Fibroblast of peridontal ligament (primary cell): ENCODE data around the gene YTHDC1.

Experiments used
- DNase-seq: peaks from one replicate; pipeline ENCODE4 v3.0.0-alpha.2; 2010; ENCODE audit errors: extremely low read depth

YTHDC1 gene

DNA sequence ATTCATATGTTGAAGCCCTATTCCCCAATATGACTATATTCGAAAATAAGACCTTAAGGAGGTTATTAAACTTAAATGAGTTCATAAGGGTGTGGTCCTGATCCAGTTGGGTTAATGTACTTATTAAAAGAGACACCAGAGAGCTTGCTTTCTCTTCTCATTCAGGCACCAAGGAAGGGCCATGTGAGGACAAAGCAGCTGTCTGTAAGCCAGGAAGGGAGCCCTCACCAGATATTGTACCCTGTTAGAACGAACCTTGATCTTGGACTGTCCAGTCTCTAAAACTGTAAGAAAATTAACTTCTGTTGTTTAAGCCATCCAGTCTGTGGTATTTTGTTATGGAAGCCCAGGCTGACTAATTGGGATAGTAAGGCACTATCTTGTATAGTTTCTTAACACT lies 9.1 kb upstream of the YTHDC1 start:
- DNase-seq: no peak

DNA sequence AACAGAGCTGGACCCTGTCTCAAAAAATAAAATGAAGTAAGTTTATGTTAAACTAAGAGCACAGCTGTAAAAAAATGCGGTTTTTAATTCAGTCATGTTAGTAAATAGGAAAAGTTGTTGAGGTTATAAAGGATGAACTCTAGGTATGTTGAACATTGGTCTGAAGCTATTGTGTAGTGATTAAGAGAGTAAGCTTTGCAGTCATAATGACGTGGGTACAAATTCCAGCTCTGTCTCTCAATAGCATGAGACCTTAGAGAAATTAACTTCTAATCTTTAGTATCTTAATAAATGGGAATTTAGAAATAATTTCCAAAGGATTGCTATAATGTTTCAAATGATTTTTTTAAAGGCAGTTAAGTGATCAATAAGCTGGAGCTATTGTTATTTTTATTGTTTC lies 2.9 kb upstream of the YTHDC1 start:
- no peak for DNase-seq

DNA sequence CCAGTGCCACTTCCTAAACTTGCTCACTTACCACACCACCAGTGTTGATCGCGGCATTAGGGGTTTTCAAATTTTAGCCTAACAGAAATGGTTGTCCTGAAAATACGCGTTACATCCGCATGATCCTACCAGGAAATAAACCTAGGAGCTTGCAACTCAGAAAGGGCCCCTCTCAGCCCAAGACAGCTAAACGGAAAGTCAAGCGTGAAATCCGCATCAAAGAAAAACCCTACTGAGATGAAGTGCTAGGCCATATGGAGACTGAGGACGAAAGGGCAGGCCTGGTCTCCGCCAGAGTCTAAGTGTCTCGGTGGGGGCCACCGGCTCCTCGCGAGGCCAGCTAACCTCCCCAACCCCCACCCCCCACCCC lies 626 bp downstream of the YTHDC1 start:
- peak; percentile 55 for DNase-seq

DNA sequence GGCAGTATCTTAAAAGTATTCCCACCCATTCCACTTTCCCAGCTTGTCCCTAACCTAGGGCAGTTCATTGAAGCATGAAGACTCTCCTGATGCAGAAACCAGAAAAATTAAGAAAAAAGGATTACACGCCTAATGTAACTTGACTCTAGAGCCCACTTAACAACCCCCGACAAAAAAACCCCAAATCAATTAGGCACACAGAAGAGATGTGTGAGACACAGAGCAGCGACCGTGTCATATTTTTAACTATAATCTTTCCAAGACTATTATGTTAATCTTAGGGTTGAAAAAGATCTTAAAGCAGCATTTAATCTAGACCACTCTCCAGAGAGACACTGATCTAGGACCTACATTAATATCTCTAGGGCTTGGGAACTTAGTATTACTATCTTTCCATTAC lies 1.3 kb downstream of the YTHDC1 start:
- DNase-seq: no peak

DNA sequence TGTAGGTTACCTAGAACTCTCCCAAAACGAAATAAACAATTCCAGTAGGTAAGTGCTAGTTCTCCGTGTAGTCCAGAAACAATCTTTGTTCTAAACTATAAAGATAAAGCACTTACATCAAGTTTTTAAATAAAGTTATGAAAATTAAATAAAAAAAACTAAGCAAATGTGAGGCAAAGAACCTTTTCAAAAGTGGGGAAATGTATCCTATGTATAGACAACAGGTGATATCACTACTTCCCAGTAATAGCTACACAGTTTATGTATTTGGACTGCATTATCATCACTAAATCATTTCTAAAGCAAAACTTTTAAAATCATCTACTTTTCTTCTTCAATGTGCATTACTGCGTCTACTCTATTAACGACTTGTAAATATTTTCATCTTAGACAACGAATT lies 2.0 kb downstream of the YTHDC1 start:
- no peak for DNase-seq

DNA sequence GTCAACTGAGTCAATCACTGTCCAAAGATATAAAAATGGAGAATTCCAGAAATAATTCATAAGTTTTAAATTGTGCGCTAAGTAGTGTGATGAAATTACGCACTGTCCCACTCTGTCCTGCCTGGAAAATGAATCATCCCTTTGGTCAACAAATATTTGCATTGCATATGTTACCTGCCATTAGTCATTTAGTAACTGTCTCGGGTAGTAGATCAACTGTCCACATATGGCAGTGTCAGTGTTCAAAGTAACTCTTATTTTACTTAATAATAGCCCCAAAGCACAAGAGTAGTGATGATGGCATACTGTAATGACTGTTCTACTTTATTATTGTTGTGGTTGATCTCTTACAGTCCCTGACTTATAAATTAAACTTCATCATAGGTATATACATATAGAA lies 3.4 kb downstream of the YTHDC1 start:
- no peak for DNase-seq

DNA sequence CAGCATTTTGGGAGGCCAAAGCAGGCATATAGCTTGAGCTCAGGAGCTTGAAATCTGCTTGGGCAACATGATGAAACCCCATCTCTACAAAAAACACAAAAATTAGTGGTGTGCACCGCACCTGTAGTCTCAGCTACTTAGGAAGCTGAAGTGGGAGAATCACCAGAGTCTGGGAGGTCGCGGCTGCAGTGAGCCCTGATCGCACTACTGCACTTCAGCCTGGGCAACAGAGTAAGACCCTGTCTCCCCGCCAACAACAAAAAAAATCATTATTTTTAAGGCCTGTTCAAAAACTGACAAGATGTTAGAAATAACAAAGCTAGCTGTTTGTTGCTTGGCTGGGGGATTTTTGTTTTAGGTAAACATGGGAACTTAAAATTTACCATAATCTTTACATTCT lies 5.1 kb downstream of the YTHDC1 start:
- DNase-seq: no peak

DNA sequence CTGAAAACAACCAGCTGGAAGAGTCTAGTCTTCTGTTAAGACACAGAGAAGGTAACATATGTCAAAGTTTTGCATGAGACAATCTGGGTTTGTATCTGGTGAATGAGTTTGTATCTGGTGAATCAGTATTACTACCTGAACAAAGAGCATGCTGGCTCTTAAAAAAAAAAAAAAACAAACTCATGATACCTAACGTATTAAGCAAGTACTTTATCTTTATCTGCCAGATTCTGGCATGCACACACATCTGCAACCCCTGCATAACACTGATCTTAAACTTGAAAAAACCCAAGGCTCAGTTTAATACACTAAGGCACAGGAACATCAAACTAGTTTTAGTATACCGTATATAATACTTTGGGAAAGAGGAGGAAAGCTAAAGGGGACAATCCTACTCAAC lies 5.8 kb downstream of the YTHDC1 start:
- DNase-seq: no peak

DNA sequence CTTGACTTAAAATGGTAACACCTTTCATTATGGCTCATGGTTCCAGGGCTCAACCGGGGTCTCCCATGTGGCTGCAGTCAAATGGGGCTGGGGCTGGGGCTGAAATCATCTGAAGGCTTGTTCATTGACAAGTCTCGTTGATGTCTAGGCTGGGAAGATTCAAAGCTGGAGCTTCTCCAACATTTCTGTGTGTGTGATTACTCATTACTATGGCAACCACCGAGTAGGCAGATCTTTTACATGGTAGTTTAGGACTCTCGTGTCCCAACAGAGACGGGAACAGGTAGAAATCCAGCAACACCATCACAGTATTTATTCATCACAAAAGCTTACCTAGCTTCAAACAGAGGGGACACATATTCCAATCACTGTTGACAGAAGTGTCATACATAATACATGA lies 7.8 kb downstream of the YTHDC1 start:
- peak; percentile 74 for DNase-seq

DNA sequence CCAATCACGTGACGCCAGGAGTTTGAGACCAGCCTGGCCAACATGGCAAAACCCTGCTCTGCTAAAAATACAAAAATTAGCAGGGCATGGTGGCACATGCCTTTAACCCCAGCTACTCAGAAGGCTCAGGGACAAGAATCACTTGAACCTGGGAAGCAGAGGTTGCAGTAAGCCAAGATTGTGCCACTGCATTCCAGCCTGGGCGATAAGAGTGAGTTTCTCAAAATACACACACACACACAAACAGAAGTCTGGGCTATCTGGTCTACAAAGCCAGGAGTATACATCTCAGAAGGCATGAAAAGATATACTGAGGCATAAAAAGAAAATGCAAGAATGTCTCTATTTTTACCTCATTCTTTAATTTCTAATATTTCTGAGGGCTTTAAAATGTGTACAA lies 11.3 kb downstream of the YTHDC1 start:
- DNase-seq: no peak

DNA sequence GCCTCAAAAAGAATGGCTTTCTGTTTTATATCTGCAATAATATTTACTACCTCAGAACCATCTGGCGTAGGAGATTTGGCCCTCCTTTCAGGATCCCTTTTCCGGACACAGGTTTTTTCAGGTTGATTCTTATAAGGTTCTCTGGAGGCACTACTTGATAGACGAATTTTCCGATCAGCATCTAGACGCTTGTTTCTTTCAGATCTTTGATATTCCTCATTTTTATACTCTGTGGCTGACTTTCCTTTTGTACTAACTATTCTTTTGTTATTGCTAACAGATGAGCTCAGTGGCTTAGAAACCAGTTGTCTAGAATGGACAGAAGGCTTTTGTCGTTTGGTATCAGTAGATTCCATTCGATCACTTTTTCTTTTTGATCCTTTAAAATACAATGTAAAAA lies 12.4 kb downstream of the YTHDC1 start:
- DNase-seq: no peak

DNA sequence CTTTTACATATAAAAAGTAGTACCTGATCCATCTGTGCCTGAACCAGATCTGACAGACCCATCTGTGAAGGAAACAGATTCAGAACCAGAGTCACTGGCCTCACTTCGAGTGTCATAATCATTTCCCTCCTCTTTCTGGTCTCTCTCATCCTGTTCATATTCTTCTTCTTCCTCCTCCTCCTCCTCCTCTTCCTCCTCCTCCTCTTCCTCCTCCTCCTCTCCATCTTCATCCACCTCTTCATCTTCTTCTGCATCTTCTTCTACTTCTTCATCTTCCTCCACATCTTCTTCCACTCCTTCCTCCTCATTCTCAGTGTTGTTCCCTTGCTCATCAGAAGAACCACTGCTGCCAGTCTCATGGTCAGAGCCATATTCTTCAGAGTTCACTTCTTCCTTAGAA lies 12.9 kb downstream of the YTHDC1 start:
- DNase-seq: no peak

DNA sequence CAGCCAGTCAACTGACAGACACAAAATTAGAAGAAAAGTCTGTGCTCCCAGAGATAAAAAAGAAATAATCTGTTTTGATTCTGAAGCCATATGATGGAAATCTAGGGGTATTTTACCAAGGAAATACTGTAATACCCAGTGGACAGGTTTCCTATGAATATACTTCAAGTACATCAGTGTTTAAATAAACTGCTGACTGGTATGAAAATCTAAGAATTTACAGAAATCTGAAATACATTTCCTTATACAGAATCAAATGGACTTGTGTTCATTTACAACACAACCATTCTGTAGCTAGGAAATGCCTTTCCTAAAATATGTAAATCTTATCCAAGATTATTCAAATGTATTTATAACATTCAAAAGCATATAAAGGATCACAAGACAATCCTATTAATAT lies 13.4 kb downstream of the YTHDC1 start:
- no peak for DNase-seq

DNA sequence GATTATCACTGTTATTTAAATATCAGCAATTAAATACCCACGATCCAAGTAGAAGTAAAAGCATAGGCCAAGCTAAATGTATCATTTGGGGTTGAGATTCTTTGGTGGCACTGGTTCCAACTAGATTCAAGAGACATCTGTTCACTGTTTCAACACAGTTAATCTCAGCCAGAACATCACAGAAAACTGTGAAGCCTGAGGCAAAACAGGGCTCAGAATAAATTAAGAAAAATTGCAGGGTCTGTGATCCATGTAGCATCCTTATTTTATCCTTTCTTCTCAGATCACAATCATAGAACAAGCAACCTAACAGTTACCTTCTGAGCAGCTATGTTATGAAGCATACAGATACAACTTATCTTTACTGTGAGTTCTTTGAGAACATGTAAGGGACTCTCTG lies 23.7 kb downstream of the YTHDC1 start:
- DNase-seq: no peak

DNA sequence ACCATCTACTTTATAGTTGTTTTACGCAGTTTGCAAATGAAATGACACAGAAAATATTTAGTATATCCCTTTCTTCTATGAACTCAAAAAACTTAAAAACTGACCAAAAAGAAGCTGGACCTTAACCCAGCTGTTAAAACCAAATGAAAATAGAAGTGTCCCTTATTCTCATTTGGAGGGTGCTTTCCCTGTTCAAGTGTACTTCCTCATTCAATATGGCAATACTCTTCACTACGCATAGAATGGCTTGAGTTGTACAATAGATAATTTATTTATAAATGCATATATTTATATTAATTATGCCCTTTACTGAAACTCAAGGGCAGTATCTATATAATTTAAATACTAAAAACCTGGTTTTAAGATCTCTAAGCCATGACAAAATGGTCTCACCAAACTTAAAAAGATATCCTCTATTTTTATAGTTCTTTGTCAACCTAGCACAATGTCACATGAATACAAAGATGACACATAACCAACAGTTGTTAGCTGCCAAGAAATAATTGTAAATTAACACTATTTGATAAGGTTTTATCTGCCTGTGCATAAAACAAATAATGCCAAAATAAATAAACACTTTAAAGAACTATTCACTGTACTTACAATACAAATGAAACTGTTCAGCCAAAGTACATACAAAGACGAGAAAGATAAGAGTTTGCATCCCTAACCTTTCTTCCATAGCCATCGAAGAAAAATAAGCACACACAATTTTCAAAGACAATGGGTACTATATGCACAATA lies 25.2 kb downstream of the YTHDC1 start:
- DNase-seq: no peak

DNA sequence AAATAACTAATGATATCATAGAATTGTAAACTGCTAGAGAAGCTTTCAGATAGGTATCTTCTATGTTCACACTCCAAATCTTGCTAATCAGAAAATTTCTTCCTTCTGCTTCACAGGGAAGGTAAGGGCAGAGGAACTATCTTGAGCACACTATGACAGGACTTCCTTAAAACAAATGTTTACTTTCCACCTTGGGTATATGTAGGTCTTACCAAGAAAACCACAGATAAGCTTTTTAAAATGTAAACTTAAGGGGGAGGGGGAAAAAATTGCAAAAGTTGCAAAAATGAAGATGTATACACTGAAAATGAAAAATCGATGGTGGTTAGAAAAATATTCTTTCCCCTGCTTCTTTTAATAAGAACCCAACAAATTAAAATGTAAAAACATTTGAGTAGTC lies 30.9 kb downstream of the YTHDC1 start:
- no peak for DNase-seq

DNA sequence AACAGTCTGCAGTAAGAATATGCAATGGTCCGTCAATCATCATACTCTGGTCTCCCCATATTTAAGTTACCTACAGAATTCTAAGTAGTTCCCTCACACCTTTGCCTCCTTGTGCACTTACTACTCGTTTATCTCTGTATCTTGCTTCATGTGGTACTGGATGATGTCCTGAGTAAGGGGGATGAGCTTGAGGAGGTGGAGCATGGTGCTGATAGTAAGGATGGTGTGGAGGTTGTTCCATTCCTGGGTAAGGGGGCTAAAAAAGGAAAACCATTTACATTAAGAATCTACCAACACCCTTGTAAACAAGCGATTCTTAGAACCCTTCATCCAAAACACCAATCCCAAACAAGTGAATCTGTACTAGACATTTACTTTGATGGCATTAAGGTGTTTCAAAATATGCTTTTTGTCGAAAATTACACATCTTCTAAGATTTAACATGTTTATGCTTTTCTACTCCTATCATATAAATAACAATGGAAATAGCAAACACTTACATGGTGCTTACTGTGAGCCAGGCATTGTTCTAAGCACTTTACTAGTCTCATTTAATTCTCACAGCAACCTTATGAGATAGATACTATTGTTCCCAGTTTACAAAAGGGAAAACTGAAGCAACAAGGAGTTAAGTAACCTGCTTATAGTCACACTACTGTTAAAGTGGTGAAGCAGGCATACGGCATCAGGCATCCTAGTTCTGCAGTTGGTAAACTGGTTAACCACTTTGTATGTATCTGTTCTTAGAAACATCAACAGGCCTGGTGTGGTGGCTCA lies 33.5 kb downstream of the YTHDC1 start:
- DNase-seq: no peak

DNA sequence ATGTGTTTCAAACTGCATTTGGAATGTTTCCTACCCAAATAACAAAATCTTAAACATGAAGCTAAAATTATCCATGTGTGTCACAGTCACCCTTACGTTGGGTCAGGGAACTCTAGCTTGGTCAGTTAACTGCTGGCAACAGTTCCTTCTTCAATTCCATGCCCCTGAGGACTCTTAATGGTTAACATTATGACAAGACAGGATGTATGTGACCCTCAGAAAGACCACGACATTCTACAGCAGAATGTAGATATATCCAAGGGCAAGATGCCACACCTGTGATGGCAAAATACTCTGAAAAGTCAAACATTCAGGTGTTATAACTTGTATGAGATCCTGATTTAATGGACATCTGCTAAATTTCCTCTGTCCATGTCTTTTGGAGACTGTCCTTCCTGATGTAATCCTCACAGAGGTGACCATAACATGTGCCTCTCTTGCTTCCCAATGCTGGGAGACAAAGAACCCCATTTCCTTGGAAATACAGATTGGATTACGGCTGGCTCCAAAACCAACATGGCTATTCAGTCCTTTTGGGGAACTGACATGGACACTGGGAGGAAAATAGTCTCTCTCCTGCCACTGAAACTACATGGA lies 39.1 kb downstream of the YTHDC1 start:
- no peak for DNase-seq

DNA sequence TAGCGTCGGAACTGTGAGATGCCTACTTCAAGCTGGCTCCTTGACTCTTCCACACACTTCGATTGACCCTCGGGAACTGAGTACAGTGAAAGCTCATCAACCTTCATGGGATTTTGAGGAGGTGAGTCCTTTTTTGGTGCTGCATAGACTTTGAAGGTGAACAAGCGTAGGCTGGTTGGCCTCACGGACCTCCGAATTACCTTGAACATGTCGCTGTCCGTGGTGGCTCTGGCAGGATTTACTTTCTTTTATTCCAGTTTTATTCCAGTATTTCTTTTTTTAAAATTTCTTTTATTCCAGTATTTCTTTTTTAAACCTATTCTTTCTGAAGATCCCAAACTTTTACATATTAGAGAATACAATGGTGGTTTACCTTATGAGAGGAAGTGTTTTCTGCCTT lies 45.2 kb downstream of the YTHDC1 start:
- no peak for DNase-seq

DNA sequence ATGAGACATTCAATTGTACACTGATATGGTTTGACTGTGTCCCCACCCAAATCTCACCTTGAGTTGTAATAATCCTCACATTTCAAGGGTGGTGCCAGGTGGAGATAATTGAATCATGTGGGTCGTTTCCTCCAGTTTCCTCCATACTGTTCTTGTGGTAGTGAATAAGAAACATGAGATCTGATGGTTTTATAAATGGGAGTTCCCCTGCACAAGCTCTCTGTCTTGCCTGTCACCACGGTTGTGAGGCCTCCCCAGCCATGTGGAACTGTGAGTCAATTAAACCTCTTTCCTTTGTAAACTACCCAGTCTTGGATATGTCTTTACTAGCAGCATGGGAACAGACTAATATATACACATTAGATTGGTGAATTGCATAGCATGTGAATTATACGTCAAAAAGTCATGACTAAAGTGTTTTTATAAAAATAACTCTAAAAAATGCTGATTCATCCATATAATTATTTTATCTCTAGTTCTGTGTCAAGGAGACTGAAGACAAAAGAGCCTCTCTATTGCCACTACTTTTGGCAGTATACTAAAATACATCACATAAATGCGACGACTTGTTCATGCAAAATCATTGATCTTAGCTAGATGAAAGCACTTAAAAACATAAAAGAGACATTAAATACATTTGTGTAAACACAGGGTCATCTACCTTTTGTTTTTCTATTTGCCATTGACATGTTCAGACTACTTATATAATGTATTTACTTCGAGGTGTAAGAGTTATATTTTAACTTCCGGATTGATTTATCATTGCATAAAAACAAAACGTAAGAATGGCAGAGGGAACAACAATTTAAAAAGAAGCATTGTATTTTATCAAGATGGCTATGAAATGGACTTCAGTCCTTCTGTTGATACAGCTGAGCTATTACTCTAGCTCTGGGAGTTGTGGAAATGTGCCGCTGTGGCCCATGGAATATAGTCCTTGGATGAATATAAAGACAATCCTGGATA lies 50.1 kb downstream of the YTHDC1 start:
- no peak for DNase-seq

DNA sequence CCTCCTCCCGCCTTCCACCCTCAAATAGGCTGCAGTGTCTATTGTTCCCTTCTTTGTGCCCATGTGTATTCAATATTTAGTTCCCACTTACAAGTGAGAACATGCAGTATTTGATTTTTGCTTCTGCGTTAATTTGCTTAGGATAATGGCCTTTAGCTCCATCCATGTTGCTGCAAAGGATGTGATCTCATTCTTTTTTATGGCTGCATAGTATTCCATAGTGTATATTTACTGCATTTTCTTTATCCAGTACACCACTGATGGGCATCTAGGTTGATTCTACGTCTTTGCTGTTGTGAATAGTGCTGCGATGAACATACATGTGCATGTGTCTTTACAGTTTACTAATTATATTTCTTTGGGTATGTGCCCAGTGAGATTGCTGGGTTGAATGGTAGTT lies 52.8 kb downstream of the YTHDC1 start:
- no peak for DNase-seq

DNA sequence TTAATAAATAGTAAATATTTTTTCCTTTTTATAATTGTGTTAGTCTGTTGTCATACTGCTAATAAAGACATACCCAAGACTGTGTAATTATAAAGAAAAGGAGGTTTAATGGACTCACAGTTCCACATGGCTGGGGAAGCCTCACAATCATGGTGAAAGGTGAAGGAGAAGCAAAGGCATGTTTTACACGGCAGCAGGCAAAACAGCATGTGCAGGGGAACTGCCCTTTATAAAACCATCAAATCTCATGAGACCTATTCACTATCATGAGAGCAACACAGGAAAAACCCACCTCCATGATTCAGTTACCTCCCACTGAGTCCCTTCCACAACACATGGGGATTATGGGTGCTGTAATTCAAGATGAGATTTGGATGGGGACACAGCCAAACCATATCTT lies 58.6 kb downstream of the YTHDC1 start:
- DNase-seq: no peak
